HEK293 (cell line): ENCODE data around the gene CAD.

Experiments used
- GLIS2 ChIP-seq: fragments of 450-650 bp; formaldehyde crosslinking; IDR thresholded peaks from 2 replicates; pipeline ENCODE4 v1.5.1; 2016; ENCODE audit warnings: missing biosample characterization, missing genetic modification characterization
- KLF10 ChIP-seq: fragments of 450-650 bp; IDR thresholded peaks from 2 replicates; pipeline ENCODE4 v1.5.1; 2018; ENCODE audit warnings: missing biosample characterization, mild to moderate bottlenecking, missing genetic modification characterization
- KLF17 ChIP-seq: fragments of 450-650 bp; formaldehyde crosslinking; IDR thresholded peaks from 2 replicates; pipeline ENCODE4 v1.5.1; 2016; ENCODE audit warnings: missing biosample characterization, missing genetic modification characterization
- KLF7 ChIP-seq: fragments of 450-650 bp; formaldehyde crosslinking; IDR thresholded peaks from 2 replicates; pipeline ENCODE4 v1.5.1; 2016; ENCODE audit warnings: missing biosample characterization, missing genetic modification characterization, borderline replicate concordance
- REPIN1 ChIP-seq: fragments of 450-650 bp; formaldehyde crosslinking; IDR thresholded peaks from 2 replicates; pipeline ENCODE4 v1.5.1; 2017; ENCODE audit warnings: missing biosample characterization, missing genetic modification characterization, low read depth
- YY2 ChIP-seq: fragments of 450-650 bp; formaldehyde crosslinking; IDR thresholded peaks from 2 replicates; pipeline ENCODE4 v1.5.1; 2016; ENCODE audit warnings: missing biosample characterization, missing genetic modification characterization
- ZBTB10 ChIP-seq: fragments of 450-650 bp; formaldehyde crosslinking; IDR thresholded peaks from 2 replicates; pipeline ENCODE4 v1.5.1; 2016; ENCODE audit warnings: missing biosample characterization, missing genetic modification characterization
- ZBTB20 ChIP-seq: fragments of 450-650 bp; formaldehyde crosslinking; IDR thresholded peaks from 2 replicates; pipeline ENCODE4 v1.5.1; 2016; ENCODE audit warnings: missing biosample characterization, missing genetic modification characterization
- ZBTB44 ChIP-seq: fragments of 450-650 bp; IDR thresholded peaks from 2 replicates; pipeline ENCODE4 v1.5.1; 2018; ENCODE audit warnings: missing biosample characterization, mild to moderate bottlenecking, missing genetic modification characterization
- ZFP37 ChIP-seq: fragments of 450-650 bp; formaldehyde crosslinking; IDR thresholded peaks from 2 replicates; pipeline ENCODE4 v1.5.1; 2016; ENCODE audit warnings: missing biosample characterization, missing genetic modification characterization
- ZIC2 ChIP-seq: fragments of 450-650 bp; formaldehyde crosslinking; IDR thresholded peaks from 2 replicates; pipeline ENCODE4 v1.5.1; 2016; ENCODE audit warnings: missing biosample characterization, missing genetic modification characterization
- ZNF112 ChIP-seq: fragments of 450-650 bp; formaldehyde crosslinking; IDR thresholded peaks from 2 replicates; pipeline ENCODE4 v1.5.0; 2017; ENCODE audit warnings: missing biosample characterization, missing genetic modification characterization
- ZNF155 ChIP-seq: fragments of 450-650 bp; formaldehyde crosslinking; IDR thresholded peaks from 2 replicates; pipeline ENCODE4 v1.5.1; 2016; ENCODE audit warnings: missing biosample characterization, missing genetic modification characterization
- ZNF341 ChIP-seq: fragments of 450-650 bp; formaldehyde crosslinking; IDR thresholded peaks from 2 replicates; pipeline ENCODE4; 2016; ENCODE audit warnings: low read depth, missing biosample characterization, missing genetic modification characterization
- ZNF514 ChIP-seq: fragments of 450-650 bp; formaldehyde crosslinking; IDR thresholded peaks from 2 replicates; pipeline ENCODE4 v1.5.1; 2016; ENCODE audit warnings: missing biosample characterization, missing genetic modification characterization
- ZNF677 ChIP-seq: fragments of 450-650 bp; IDR thresholded peaks from 2 replicates; pipeline ENCODE4 v1.5.0; 2018; ENCODE audit warnings: missing biosample characterization, mild to moderate bottlenecking, missing genetic modification characterization, moderate library complexity
- ZNF747 ChIP-seq: fragments of 450-650 bp; formaldehyde crosslinking; IDR thresholded peaks from 2 replicates; pipeline ENCODE4 v1.5.1; 2016; ENCODE audit warnings: missing biosample characterization, missing genetic modification characterization
- ZNF768 ChIP-seq: fragments of 450-650 bp; formaldehyde crosslinking; IDR thresholded peaks from 2 replicates; pipeline ENCODE4 v1.5.1; 2018; ENCODE audit warnings: missing biosample characterization, mild to moderate bottlenecking, missing genetic modification characterization
- ZNF791 ChIP-seq: fragments of 450-650 bp; formaldehyde crosslinking; IDR thresholded peaks from 2 replicates; pipeline ENCODE4 v1.5.1; 2016; ENCODE audit warnings: missing biosample characterization, missing genetic modification characterization
- ZNF792 ChIP-seq: fragments of 450-650 bp; formaldehyde crosslinking; IDR thresholded peaks from 2 replicates; pipeline ENCODE4 v1.5.1; 2016; ENCODE audit warnings: missing biosample characterization, missing genetic modification characterization
- ZNF837 ChIP-seq: fragments of 450-650 bp; formaldehyde crosslinking; IDR thresholded peaks from 2 replicates; pipeline ENCODE4 v1.5.1; 2016; ENCODE audit warnings: missing biosample characterization, missing genetic modification characterization
- ZSCAN30 ChIP-seq: fragments of 450-650 bp; IDR thresholded peaks from 2 replicates; pipeline ENCODE4 v1.5.1; 2018; ENCODE audit warnings: missing biosample characterization, mild to moderate bottlenecking, missing genetic modification characterization, moderate library complexity
- ZSCAN5A ChIP-seq: fragments of 450-650 bp; formaldehyde crosslinking; IDR thresholded peaks from 2 replicates; pipeline ENCODE4 v1.5.1; 2016; ENCODE audit warnings: missing biosample characterization, missing genetic modification characterization

CAD gene

GRCh38 chr2:27211943-27212625 is 5.1 kb upstream of the CAD start, which contains the start of the genes ATRAID and SLC5A6 (continued):
- TF ChIP-seq ZBTB10 (no peak), REPIN1 (0 out of 2 replicates have a peak, but pooled peaks have one; percentile 11), GLIS2 (tag by site-specific recombination) (peak; percentile 51; the same call in 1 of the 2 replicates), ZSCAN5A (peak; percentile 78), ZNF791 (tag by site-specific recombination) (no peak), ZNF514 (tag by site-specific recombination) (no peak), KLF7 (tag by site-specific recombination) (0 out of 2 replicates have a peak, but pooled peaks have one; percentile 57), ZNF112 (no peak), ZNF677 (no peak), ZSCAN30 (tag by site-specific recombination) (0 out of 2 replicates have a peak, but pooled peaks have one; percentile 53), KLF17 (tag by site-specific recombination) (peak; percentile 67; the same call in 1 of the 2 replicates), YY2 (peak; percentile 68; the same call in 1 of the 2 replicates), ZNF792 (tag by site-specific recombination) (no peak), ZBTB44 (tag by site-specific recombination) (no peak), KLF10 (tag by site-specific recombination) (peak; percentile 90), ZBTB20 (tag by site-specific recombination) (peak; percentile 96), ZFP37 (tag by site-specific recombination) (0 out of 2 replicates have a peak, but pooled peaks have one; percentile 29), ZNF768 (tag by site-specific recombination) (no peak), ZIC2 (no peak), ZNF341 (tag by site-specific recombination) (no peak), ZNF837 (tag by site-specific recombination) (no peak), ZNF747 (tag by site-specific recombination) (no peak), ZNF155 (no peak)
